ACHN (cell line): ENCODE results near the gene ARGLU1.
"Not testable (repeated sequence)": the region's sequence is repeated elsewhere in the genome, so short reads cannot be mapped to it uniquely, and the experiment has no call there.

Experiments
- DNase-seq: peaks from one replicate; pipeline ENCODE4 v3.0.0-alpha.2; 2015
- in situ Hi-C: cut with HindIII; loops from 2 replicates; pipeline ENCODE4 v1.10.0; 2017; ENCODE audit warnings: low sequenced_read_pairs, low pct_ligation_motif_present, low pct_unique_long_range_greater_than_20kb

Gene ARGLU1

DNA sequence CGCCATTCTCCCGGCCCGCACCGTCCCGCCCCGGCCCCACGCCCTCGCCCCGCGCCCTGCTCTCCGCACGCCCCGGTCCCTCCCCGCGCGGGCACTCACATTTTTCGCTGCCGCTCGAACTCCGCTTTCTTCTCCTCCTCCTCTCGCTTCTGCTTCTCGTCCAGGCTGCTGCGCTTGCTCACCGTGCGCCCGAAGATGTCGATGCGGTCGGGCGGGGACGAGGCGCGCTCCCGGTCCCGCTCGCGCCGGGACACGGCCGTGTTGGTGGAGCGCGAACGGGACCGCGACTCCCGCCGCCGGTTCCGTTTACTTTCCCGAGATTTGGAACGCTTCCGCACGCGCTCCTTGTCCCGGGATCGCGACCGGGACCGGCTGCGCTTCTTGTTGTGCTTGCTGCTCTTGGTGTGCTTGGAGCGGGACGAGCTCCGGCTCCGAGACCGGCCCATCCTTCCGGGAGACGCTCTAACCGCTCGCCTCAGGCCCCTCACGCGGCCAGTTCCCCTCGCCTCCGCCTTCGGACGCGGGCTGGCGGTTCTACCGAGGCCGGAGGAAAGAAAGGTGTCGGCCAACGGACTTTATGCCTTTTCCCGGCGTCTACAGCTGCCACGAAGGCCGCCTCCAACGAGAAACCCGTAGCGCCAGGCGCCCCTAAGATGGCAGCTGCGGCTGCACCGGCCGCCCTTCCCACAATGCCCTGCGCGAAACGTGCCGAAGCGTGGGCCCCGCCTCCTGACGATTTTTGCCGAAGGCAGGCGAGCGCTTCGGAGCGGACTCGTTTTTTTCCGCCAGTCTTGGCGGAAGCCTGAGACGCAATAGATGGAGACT is at the start of gene ARGLU1:
ARGLU1 (minus strand) TSS at position 664 of the 825 bp plus-strand sequence; CDS start at position 446, 218 bp downstream.
- in situ Hi-C loops, result no loop called here

DNA sequence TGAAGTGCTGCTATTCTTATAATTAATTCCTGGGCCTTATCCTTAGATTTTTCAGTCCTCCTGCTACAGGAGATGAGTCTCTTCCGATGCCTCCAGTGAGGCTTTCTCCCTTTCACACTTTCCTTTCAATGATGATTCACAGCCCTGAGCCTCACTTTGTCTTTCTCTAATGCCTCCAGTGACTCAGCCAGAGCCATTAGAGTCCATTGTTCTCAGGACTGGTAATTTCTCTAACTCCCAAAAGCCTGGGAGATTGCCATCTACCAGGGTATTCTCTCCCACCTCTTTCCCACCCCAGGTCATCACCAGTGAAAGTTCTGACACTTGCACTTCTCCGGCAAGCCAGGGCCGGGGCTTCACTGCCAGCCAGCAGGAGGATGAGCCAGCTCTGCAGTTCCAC is 49.6 kb upstream of the ARGLU1 start:
- in situ Hi-C loops, result no loop called here
- DNase-seq, result no peak

More for the DNA sequence above, at the start of gene ARGLU1:
- DNase-seq, result peak; percentile 89

GRCh38 chr13:106616729-106617128 is 48.8 kb upstream of the ARGLU1 start:
- DNase-seq, result no peak
- in situ Hi-C loops, result no loop called here

- in situ Hi-C loops, result no loop called here
Measured at GRCh38 chr13:106614874-106615273, 46.9 kb upstream of the ARGLU1 start.

DNA sequence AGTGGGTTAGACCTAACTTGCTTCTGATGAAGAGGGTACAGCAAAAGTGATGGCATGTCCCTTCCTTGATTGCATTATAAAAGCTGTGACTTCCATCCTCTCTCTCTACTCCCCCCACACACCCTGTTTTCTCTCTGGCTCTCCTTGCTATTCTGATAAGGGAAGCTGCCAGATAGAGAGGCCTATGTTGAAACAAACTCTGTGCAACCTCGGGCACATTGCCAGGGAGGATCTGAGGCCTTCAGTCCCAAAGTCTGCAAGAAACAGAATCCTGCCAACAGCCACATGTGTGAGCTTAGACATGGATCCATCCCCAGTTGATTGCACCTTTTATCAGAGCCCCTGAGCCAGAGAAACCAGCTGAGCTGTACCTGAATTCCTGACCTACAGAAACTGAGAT is 44.8 kb upstream of the ARGLU1 start:
- no peak for DNase-seq

More at GRCh38 chr13:106614874-106615273, 46.9 kb upstream of the ARGLU1 start:
- DNase-seq, result no peak

DNA sequence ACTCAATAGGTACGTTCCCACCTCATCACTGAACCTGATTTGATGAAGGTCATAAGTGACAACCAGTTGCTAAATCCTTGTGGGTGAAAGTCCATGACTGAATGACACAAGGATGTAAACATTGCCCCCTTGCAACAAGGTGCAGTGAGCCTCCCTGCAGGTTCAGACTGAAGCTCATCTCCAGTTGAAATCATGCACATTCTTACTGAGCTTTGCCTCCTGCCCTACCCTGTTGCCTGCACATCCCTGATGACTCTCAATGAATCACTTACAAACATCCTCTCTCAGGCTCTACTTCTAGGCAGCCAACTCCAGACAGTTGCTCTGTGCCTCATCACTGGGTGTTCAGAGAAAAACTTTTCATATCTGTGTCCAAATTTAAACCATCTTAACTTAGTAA is 42.5 kb upstream of the ARGLU1 start:
- in situ Hi-C loops, result no loop called here
- no peak for DNase-seq

More for the DNA sequence above, 44.8 kb upstream of the ARGLU1 start:
- in situ Hi-C loops, result no loop called here

DNA sequence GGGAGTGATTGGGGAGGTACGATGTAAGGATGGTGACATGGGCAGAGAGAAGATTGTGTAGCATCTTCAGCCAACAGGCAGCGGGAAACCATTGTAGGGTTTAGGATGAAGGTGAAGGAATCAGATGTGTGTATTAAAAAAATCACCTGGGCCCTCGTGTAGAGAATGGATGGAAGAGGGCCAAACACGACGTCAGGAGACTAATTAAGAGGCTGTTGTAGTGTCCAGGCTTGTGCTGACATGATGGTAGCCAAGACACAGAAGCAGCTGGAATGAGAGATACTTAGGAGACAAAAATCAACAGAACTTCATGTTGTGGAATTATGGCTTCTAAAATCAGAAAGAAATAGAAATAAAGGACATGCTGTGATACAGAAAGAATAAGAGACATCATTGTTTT is 41.2 kb upstream of the ARGLU1 start:
- no peak for DNase-seq

DNA sequence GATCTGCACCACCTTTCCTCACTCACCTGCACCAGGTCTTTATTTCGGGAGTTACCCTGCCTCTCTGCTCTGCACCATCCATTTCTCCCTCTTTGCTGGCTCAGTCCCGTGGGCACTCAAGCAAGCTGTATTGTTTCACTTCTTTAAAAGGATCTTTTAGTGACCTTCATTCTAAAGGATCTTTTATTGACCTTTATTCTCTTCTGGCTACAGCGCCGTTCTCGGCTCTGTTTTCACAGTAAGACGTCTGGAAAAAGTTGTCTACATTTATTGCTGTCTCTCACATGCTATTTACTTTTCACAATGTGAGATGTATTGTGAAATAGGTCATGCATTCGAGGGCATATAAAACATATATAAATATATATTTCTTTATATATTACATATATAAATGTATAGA is 35.6 kb upstream of the ARGLU1 start:
- in situ Hi-C loops, result no loop called here
- no peak for DNase-seq

More for the DNA sequence above, 41.2 kb upstream of the ARGLU1 start:
- in situ Hi-C loops, result no loop called here

GRCh38 chr13:106602178-106602577 is 34.2 kb upstream of the ARGLU1 start:
- in situ Hi-C loops, result no loop called here
- DNase-seq, result no peak

GRCh38 chr13:106601489-106601888 is 33.6 kb upstream of the ARGLU1 start:
- DNase-seq, result no peak
- in situ Hi-C loops, result no loop called here

GRCh38 chr13:106600798-106601135 is 32.8 kb upstream of the ARGLU1 start:
- in situ Hi-C loops, DNase-seq: not testable (repeated sequence)

DNA sequence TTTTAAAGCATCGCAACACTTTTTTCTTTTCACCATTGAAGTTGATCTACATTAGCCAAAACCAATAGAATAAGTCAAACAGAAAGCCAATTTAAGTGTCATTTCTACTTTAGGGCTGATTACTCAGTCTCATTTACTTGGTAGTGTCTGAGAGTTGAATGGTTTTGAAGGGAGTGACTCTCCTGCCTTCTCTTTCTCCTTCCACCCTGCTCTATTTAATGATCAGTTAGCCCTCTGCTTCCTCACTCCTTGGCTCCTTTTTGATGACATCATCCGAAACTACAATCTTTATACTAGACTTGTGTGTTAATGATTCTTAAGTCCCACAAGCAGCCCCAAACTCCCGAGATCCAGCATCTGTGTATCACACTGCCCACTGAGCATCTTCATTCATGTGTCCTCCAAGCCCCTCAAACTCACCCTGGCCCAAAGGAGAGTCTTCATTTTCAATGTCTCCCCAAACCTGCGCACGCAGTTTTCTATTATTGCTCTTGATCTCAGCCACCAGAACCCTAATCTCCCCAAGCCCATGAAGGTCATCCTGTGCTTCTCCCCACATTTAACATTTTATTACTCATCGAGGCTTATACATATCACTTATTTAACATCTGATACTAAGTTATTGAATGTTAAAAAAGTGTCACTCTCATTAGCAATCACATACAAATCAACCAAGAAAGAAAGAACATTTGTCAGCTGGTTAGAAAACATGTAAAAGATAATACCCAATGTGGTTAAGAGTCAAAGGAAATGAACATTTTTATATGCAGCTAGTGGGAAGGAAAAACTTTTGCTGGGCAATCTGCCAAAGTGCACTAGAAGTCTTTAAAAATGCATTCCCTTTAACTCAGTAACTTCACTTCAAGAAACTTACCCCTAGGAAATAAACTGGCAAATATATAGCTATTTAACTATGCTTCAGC is 32.2 kb upstream of the ARGLU1 start:
- in situ Hi-C loops, result no loop called here

DNA sequence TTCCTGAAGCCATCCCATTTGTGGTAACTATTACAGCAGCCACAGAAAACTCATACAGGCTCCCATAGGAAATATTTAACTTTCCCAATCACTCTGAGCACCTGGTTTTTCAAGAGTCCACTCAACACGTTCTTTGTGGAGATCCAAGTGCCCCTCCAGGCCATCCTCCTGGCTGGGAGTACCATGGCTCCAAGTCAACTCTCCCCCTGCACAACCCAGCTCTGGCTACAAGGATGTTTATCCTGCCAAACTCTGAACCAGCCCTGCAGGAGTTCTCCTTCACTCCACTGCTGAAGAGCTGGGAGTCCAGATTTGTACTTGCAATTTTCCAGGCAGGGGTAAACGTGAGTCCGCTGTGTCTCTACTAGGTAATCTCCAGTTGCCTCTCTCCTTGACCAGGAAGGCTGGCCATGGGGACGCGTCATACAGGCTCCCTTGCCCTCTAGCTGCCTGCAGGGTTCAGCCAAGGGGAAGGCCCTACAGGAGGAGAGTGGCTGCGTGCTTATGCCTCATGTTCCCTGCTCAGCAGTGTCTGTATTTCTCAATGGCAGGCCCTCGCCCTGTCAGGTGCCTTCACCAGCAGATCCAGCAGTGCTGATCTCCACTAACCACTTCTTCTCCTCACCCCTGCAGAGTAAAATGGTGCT is 29.9 kb upstream of the ARGLU1 start:
- no peak for DNase-seq
- in situ Hi-C loops, result no loop called here

More for the DNA sequence above, 32.2 kb upstream of the ARGLU1 start:
- DNase-seq, result no peak

- in situ Hi-C loops, result no loop called here
- no peak for DNase-seq
Measured at GRCh38 chr13:106597186-106597585, 29.2 kb upstream of the ARGLU1 start.

DNA sequence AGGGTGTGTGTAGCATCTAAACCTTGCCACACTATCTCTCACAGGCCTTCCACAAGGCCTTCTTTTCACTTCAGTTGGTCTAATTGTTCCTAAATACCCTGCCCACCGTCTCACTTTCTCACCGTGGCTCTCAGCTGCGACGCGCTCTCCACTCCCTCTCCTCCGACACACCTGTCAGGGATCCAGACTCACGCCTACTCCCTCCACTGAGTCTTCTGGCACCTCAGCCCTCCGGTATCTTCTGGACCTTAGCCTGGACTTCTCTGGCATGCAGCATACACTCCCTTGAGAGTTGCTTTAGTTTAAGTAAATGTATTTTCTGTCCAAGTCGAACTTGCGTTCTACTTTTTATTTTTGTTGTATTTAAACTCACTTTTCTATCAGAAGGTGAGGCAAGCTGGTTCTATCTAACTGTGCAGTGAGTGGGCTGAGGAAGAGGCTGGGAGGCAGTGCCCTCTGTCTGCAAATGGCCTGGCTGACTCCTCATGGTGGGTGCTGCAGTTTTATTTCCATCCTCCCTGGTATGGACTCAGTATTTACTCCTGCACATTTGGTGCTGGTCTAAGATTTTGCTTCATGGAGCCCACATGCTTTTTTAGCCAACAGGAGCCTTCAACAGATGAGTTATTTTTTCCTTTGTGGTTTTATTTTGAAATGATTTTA is 28.5 kb upstream of the ARGLU1 start:
- no peak for DNase-seq

GRCh38 chr13:106595625-106596024 is 27.7 kb upstream of the ARGLU1 start:
- no peak for DNase-seq
- in situ Hi-C loops, result no loop called here

More for the DNA sequence above, 28.5 kb upstream of the ARGLU1 start:
- in situ Hi-C loops, result no loop called here

DNA sequence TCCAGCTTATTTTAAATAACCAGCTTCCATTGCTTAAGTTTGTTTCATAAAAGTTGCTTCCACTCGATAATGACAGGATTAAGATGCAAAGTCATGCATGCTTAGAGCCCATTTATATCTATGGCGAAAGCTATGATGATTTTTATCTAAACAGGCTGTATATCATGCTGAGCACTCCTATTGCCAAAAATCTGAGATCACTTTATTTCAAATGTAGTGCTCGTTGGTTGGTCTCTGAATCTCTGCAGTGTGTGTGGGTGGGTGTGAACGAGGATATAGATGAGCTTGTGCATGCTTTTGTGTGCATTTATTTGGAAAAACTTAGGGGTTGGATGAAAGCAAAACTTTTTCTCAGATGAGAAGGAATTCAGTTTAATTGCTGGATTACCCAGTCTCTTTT is 27.0 kb upstream of the ARGLU1 start:
- in situ Hi-C loops, result no loop called here
- DNase-seq, result no peak

DNA sequence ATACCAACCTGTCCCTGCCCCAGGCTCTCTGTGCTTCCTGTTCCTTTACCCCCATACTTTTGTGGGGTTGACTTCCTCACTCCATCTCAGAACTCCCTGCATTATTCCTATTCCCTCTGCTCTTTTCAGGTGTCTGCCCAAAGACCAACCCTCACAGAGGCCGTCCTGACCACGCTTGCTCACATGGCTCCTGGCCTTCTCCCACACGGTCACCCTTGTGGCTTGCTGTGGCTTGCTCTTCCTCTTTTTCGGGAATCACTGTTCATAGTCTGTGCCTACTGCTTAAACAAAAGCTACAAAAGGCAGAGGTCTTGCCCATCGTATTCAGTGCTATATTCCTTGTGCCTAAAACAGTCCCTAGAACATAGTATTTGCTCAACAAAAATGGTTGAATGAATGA is 25.2 kb upstream of the ARGLU1 start:
- no peak for DNase-seq

More for the DNA sequence above, 25.2 kb upstream of the ARGLU1 start:
- in situ Hi-C loops, result no loop called here
